GM19324 (cell line): ENCODE results near the gene KCTD6.
"Not testable (repeated sequence)": the region's sequence is repeated elsewhere in the genome, so short reads cannot be mapped to it uniquely, and the experiment has no call there.

Source experiments
- ATAC-seq: cut with Tn5 transposase; IDR thresholded peaks from one replicate; pipeline ENCODE4 v1.9.1; 2021; ENCODE audit warnings: mild to moderate bottlenecking, moderate library complexity; ENCODE audit not compliant: unreplicated experiment, low FRiP score

Gene KCTD6

DNA sequence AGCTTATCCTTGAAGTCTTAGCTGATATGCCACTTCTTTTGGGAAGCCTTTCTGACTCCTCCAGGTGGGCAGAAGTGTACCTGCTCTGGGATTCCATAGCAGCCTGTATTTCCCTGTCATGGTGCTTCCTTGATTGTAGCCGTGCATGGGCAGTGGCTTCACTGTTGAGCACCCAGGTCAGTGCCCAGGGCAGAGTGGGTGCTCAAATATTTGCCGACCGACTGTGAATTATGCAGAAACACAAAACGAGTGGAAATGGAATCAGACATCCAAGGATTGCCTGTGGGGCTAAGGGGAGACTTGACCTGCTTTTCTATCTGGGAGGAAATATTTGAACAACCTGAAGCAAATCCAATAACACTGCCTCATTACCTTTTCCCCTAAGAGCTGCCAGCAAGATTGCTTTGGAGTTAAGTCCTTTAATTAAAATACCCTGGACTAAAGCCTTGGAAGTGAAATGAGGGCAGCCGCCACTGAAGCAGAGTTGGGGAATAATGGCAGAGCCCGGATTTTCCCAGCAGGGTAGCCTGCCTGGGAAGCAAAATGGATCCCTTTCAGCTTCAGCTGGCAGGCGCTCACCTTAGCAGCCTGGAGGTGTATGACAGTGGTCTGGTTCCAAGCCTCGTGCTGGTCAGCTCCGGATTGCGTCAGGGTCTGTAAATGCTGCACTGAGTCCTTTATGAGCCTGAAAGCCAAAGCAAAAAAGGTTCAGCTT, 30.2 kb downstream of the KCTD6 start:
- no peak for ATAC-seq

DNA sequence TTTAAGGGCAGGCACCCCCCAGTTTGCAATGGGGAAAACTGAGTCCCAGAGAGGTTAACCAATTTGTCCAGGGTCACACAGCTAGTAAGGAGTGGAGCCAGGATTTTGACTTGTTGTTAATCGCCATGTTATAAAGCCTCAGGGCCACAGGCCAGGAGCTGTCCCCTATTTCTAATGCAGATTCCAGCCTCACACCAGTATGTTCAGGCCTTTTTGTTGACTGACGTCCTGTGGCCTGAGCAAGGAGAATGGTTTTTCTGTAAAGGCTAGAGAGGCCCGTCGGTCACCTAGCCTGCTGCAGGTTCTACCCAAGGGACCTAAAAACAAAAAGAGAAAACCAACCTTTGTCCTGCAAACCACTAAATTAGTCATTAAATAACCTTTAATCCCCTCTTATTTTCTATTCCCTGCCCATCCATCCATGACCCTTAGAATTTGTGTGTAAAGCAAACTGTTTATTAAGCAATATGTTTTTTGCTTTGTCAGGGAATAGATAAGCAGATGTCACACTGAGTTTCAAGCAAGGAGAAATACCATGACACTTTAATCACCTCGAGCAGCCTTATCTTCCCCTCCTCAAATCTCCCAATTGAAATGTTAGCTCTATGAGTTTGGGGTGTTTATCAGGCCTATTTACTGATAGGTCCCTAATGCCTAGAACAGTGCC, 31.0 kb downstream of the KCTD6 start:
- no peak for ATAC-seq

DNA sequence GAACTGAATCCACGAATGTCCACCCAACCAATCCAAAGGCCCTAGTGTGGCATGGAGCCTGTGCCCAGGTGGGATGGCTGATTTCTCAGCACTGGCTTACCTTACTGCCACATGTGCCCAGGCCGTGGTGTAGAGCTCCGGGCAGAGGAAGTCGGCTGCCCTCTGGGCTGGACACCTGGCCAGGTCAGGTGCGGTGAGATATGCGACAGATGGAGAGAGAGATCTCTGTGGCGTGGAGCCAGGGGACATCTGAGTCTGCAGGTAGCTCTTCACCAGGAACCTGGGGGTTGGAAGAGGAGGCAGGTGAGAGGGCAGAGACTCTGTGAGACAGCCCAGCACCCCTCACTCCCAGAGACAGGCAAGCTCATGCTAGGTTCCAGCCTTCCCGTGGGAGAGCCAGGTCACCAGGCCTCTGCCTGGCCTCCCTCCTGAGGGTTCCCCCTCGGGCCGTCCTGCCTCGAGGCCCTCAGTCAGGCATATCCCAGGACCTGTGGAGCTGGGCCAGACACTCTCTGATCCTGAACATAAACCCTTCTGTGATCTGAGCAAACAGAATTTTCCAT, 32.5 kb downstream of the KCTD6 start:
- no peak for ATAC-seq

- no peak for ATAC-seq
These were observed 34.6 kb downstream of the KCTD6 start for GRCh38 chr3:58526515-58526957.

DNA sequence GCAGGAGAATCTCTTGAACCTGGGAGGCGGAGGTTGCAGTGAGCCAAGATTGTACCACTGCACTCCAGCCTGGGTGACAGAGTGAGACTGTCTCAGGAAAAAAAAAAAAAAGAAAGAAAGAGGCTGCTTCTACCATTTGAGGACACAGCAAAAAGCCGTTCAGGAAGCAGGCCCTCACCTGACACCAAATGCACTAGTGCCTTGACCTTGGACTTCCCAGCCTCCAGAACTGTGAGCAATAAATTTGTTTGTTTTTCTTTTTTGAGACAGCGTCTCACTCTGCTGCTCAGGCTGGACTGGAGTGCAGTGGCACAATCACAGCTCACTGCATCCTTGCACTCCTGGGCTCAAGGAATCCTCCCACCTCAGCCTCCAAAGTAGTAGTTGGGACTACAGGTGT, 35.5 kb downstream of the KCTD6 start:
- not testable (repeated sequence) for ATAC-seq

GRCh38 chr3:58528629-58529028, 36.7 kb downstream of the KCTD6 start:
- no peak for ATAC-seq

- no peak for ATAC-seq
These were observed 37.8 kb downstream of the KCTD6 start for GRCh38 chr3:58529516-58530353.

GRCh38 chr3:58530354-58530865, 38.5 kb downstream of the KCTD6 start:
- ATAC-seq, result no peak

DNA sequence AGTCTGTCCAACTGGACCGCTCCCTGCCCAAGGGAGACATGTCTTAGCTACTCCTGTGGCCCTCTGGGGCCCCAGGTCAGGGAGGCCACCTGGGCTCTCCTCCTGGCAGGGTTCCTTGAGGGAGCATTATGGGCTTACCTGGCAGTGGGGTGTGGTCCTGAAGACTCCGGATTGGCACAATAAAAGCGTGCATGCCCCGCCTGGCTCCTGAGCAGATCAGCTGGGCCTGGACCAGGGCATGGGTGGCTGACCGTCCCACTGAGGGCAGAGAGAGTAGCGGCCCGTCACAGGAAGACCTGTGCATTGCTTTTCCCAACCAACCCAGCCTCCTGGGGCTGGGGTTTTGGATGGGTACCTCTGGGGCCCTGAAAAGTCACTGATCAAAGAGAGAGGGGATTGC, 39.7 kb downstream of the KCTD6 start:
- ATAC-seq, result no peak

DNA sequence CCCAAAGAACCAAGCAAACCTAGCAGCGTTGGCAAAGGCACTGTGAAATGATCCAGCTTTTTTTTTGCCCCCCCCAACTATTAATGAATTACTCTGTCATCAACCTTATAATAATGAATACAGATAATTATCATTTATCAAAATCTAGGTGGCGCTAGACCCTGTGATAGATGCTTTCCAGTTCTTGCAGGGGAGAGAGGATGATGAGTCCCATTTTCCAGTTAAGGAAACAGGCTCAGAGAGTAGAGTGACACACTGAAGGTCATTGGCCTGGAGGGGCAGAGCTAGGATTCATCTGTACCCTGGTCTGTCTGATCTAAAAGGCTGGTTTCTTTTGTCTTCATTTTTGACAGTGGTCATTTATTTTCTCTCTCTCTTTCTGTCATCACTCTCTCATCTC, 40.1 kb downstream of the KCTD6 start:
- ATAC-seq, result no peak

- ATAC-seq, result peak; percentile 65
These were observed 40.9 kb downstream of the KCTD6 start for GRCh38 chr3:58532794-58533220.

DNA sequence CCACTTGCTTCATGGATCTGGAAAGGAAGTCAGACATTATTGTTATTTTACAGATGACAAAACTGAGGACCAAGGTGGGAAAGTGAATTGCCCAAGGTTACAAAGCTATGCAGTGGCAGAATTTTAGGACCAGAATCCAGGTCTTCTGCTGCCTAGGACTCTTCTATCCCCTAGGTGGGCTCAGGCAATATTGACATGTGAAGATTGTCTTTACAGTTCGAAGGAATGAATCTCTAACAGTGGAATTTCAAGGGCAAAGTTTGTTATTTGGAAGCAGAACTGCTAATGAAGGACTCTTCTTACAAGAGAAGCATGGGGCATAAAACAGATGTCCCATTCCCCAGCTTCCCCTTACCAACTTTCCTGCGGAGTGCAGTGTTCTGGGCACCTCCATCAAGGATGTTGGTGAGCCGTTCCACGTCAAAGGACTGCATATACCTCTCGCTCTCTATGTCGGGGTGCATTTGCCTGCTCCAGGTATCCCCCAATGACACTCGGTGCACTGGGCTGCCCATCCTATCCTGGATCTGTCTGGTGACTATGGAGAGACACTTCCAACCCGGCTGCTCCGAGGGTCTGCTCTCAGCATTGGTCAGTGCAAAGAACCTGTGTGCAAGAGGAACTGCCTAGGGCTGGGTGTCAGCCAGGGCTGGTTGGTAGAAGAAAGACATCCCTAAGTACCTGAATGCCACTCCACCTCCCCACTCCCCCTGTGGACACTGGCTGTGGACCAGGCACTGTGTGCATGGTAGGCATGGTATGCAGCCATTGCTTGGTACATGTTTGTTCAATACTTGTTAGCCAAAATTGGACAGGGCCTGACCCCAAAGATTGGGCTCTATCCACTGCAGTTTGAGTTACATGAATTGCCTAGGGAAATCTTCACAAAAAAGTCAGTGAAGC, 42.9 kb downstream of the KCTD6 start:
- no peak for ATAC-seq

DNA sequence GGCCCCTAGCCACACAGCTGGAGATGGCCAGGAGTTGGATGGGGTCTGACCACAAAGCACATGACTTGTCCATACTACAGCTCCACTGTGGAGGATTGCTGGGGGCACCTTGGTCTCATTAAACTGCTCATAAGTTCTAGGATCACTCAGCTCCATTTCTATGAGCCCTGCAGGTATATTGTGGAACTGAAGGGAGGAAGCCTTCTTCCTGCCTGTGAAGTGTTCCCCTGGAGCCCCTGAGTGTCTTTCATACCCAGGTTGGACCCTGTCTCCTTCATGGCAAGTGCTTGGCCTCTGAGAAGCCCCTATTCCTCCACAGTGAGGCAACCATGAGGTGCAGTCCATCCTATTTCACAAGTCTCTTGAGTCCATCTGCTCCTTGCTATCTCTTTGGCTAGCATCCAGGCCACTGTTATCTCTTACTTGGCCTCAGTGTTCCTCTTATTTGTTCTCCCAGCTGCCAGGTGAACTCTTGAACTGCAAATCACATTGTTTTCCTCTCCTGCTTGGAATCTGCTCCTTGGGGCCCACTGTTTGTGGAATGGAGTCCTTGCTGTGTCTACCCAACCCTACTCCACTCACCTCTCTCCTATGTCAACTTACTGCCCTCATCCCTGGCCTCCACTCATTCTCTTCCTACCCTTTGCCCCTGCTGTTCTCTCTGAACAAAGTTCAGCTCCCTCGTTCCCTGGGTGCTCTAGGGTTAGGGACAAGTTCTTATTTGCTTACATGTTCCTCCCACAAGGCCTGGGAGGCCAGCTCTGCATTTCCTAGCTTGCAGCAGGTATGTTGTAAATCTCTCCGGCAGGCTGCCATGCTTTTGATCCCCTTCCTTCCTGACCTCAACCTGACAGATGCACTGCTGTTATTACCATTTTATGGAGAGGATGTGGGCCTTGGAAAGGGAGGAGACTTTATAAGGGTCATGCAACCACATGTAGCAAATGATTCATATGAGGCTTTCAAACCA, 43.9 kb downstream of the KCTD6 start:
- no peak for ATAC-seq

- ATAC-seq, result no peak
These were observed 44.9 kb downstream of the KCTD6 start, which contains the start of gene ACOX2 for GRCh38 chr3:58536501-58537411. Gene ACOX2 (minus strand): TSS chr3:58537190. CDS start chr3:58535106, 2,084 bp downstream.

DNA sequence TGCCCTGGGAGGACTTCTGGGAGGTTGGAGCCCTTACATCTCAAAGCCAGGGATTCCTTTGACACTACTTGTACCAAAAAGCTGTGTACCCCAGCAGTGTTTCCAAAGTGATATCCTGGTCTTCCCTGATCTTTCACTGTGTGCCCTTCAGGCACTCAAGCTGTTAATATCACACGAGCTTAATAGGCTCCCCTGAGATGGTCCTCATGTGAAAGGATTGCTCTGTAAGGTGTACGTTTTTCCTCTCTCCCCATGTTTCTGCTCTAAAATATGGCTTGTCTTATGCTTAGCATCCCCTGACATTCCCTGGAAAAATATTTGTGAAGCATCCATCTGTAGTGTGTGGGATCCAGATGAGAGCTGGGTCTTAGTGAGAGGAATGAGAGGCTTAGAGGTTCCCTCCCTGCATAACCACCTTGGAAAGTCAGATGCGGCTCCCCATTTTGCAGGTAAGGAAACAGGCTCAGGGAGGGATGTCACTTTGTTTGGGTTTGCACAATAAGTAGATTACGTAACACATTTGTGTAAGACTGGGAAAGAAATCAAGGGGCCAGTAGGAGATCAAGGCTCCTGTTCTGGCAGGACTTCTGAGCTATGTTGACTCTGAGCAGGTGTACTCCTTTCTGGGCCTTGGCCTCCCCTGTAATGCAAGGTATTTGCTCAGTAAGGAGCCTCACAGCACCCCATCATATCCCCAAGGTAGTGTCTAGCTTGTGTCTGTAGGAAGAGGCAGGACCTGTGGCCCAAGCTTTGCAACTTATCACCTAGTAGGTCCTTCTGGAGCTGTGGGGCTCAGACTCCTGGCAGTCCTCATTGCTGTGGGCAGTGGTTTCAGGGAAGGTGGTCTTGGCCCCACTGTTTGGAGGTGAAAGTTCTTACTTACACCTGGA, 45.8 kb downstream of the KCTD6 start:
- ATAC-seq, result no peak

DNA sequence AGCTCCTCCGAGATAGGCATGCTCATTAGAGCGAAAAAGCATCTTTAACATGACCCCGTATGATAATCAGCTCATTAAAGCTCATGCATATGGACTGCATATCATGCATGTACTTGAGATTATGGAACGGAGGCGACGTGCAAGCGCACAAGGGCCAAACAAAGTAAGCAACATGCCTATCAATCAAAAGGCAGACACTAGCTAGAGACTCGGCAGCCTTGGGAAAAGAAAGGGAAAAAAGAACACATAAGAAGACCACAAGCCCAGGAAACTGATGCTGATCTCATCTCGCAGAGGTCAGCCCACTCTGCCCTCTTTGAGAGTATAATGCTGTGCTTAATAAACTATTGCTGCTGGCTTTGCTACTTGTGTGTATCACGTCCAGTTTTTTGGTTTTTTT, 47.7 kb downstream of the KCTD6 start:
- no peak for ATAC-seq
